Amniotic stem cell (primary cell): Measurements from ENCODE around the gene SULT1B1.

Source experiments
- DNase-seq: peaks from one replicate; lab custom pipeline; 2025; lab: John Stamatoyannopoulos, UW

SULT1B1 gene

GRCh38 chr4:69697536-69698242 lies 62.7 kb downstream of the SULT1B1 start:
- DNase-seq, result no peak

GRCh38 chr4:69689599-69689998 lies 70.8 kb downstream of the SULT1B1 start:
- DNase-seq, result no peak

- DNase-seq, result no peak
Measured at GRCh38 chr4:69684804-69685203, 75.6 kb downstream of the SULT1B1 start.
